HG02938 (cell line): ENCODE measurements around the gene ZNF652.
"Not testable (repeated sequence)": the region's sequence is repeated elsewhere in the genome, so short reads cannot be mapped to it uniquely, and the experiment has no call there.

Experiments used
- ATAC-seq: cut with Tn5 transposase; IDR thresholded peaks from one replicate; pipeline ENCODE4 v1.9.1; 2021; ENCODE audit warnings: mild to moderate bottlenecking, moderate library complexity; ENCODE audit not compliant: unreplicated experiment

ZNF652 gene

GRCh38 chr17:49387498-49388289 is 25.6 kb upstream of the ZNF652 start:
- no peak for ATAC-seq

DNA sequence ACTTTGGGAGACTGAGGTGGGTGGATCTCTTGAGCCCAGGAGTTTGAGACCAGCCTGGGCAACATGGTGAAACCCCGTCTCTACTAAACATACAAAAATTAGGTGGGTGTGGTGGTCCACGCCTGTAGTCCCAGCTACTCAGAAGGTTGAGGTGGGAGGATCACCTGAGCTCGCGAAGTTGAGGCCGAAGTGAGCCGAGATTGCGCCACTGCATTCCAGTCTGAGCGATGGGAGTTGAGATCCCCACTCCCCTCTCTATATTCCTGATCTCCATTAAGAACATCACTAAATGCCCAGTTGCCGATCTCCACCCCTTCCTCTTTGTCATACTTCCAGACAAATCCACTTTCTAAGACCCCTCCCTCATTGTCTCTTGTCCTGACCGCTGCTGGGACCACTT is 24.3 kb upstream of the ZNF652 start:
- no peak for ATAC-seq

DNA sequence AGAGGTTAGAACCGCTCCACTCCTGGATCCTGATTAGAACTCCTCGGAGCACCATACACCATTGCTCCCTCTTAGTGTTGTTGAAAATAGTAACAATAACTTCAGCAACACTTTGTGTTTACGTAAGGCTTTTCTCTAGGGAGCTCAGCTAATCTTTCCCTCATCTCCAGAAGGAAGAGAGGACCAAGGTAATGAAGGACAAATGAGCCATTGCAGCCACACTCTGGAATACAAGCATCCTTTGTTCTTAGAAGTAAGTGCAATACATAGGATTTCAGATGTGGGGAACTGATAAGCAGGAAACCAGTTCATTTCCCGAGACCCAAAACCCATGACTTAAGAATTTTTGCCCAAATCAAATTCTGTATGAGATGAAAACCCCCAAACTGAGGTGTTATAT is 22.9 kb upstream of the ZNF652 start:
- no peak for ATAC-seq

GRCh38 chr17:49383060-49383459 is 21.0 kb upstream of the ZNF652 start:
- no peak for ATAC-seq

- no peak for ATAC-seq
Measured at GRCh38 chr17:49382556-49382955, 20.5 kb upstream of the ZNF652 start.

DNA sequence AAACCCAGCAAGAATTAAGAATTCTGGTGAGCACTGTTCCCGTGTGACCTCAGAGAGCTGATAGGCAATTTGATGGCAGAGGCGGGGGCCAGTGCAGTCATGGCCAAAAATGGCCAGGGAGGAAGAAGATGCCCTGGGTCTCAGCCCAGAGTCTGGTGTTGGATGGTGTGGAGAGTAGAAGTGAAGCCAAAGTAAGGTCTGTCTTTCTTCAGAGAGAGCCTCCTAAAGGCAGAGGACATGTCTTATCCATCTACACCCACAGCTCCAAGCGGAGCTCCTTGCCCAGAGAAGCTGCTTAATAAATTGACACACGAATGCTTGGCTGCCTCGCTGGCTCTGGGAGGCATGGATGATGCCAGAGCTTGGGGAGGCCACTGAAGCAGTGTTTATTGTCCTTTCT is 19.7 kb upstream of the ZNF652 start:
- ATAC-seq = no peak

- no peak for ATAC-seq
Measured at GRCh38 chr17:49381033-49381432, 19.0 kb upstream of the ZNF652 start.

- no peak for ATAC-seq
Measured at GRCh38 chr17:49379926-49380325, 17.9 kb upstream of the ZNF652 start.

DNA sequence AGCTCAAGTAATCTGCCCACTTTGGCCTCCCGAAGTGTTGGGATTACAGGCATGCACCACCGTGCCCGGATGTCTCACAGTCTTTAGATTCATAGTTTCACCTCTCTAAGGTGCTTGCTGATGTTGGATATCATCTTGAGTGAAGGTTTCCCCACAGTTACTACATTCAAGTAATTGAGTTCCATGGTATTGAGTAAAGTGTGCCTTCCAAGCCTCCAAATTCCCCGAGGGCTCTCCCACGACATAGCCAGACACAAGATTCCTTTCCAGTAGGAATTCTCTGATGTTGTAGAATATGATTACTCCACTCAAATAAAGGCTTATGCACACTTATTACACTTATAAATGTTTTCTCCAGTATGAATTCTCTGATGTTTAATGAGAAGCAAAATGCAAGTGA is 16.3 kb upstream of the ZNF652 start:
- ATAC-seq = no peak

- no peak for ATAC-seq
Measured at GRCh38 chr17:49375544-49375943, 13.5 kb upstream of the ZNF652 start.

DNA sequence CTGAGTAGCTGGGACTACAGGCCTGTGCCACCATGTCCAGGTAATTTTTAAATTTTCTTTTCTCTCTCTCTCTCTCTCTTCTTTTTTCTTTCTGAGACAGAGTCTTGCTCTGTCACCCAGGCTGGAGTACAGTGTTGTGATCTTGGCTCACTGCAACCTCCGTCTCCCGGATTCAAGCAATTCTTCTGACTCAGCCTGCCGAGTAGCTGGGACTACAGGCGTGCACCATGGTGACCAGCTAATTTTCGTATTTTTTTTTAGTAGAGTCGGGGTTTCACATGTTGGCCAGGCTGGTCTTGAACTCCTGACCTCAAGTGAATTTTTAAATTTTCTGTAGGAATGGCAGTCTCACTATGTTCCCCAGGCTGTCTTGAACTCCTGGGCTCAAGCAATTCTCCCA is 11.1 kb upstream of the ZNF652 start:
- ATAC-seq = no peak

GRCh38 chr17:49372425-49372824 is 10.4 kb upstream of the ZNF652 start:
- ATAC-seq = no peak

DNA sequence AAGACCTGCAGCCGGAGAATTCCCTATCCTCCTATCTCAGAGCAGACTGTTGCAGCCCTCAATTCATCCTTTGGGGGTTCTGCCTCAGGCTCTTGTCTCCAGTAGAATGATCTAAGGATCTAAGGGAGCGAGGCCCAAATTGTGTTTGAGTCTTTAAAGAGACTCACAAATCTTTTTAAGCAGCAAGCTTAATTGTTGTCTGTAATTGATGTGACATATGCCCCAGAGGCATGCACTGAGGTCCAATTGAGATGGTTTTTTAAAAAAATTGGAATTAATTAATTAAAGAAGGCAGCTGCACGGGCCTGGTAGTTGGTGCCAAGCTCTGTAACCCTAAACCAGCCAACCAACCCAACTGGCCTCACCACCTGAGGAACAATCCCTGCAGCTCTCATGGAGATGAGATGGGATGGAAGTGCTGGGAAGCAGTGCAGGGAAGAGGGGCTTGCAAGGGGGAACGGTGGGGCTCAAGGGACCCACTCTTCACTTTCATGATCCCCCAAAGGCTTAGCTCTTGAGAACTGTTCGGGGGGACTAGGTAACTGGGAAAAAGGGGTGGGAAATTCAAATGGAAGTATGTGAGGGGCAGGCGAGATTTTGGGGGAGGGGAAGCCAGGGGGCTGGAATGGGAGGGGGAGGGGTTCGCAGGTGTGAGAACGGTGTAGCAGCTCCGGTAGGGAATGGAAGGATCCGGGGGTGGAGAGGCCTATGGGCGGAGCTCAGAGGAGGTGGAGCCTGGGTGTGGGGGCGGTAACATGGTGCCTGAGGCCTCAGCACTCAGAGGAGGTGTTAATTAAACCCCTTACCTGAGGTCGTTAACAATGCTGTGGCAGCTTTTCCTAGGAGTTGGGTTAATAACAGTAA is 9.2 kb upstream of the ZNF652 start:
- no peak for ATAC-seq

GRCh38 chr17:49369760-49370159 is 7.7 kb upstream of the ZNF652 start:
- no peak for ATAC-seq

- no peak for ATAC-seq
Measured at GRCh38 chr17:49369089-49369488, 7.0 kb upstream of the ZNF652 start.

- ATAC-seq = no peak
Measured at GRCh38 chr17:49365667-49366066, 3.6 kb upstream of the ZNF652 start.

DNA sequence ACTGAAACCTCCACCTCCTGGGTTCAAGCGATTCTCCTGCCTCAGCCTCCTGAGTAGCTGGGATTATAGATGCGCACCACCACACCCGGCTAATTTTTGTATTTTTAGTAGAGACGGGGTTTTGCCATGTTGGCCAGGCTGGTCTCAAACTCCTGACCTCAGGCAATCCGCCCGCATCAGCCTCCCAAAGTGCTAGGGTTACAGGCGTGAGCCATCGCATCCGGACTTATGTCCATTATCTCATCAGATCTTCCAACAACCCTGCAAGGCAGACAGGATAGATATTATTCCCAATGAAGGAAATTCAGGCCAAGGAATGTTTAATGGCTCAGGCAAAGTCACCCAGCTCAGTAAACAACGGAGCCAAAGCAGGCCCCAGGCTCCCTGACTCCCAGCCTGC is 3.1 kb upstream of the ZNF652 start:
- ATAC-seq = not testable (repeated sequence)

- ATAC-seq = no peak
Measured at GRCh38 chr17:49364119-49364518, 2.1 kb upstream of the ZNF652 start.

GRCh38 chr17:49363251-49363650 is 1.2 kb upstream of the ZNF652 start:
- no peak for ATAC-seq

- ATAC-seq = no peak
Measured at GRCh38 chr17:49362723-49363117, 670 bp upstream of the ZNF652 start.

- ATAC-seq = peak; percentile 15
Measured at GRCh38 chr17:49361129-49361901, 735 bp downstream of the ZNF652 start.

DNA sequence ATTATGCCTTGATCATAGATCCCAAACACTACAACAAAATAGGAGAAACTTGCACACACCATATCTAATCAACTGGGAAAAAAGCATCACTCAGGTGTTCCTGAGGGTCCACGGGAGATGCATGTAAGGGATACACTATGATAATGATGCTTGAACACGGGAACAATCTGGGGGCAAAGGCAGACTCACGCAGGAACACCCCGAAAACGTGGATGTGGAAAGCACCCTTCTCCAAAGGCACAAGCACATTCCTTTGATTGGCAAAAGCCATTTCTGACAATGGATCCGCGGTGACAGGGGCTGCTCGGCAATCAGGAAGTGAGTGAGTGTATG is 1.3 kb downstream of the ZNF652 start:
- ATAC-seq = no peak
